ENCODE data around the gene ZNF519.
"Not testable (repeated sequence)": the region's sequence is repeated elsewhere in the genome, so short reads cannot be mapped to it uniquely, and the experiment has no call there.

The ZNF519 gene

GRCh38 chr18:14174002-14174705, 41.9 kb upstream of the ZNF519 start:
- H3K27ac ChIP-seq (ENCODE audit: insufficient read depth in 1 of 2, low read depth in 1 of 2, low read length in 2 of 2, poor library complexity in 1 of 2, severe bottlenecking in 2 of 2); H3K36me3 ChIP-seq (ENCODE audit: control insufficient read depth in 4 of 4, insufficient read depth in 4 of 4, low read length in 3 of 4); POLR2A ChIA-PET; H3K9me3 ChIP-seq (ENCODE audit: control extremely low read depth in 1 of 5, control insufficient read depth in 4 of 5, insufficient read depth in 2 of 5, low read depth in 1 of 5, low read length in 4 of 5); H3K27me3 ChIP-seq (replicated peaks in 2 of 5; ENCODE audit: control insufficient read depth in 4 of 5, insufficient read depth in 5 of 5, low read length in 4 of 5); DNase-seq; H3K4me1 ChIP-seq (ENCODE audit: control extremely low read depth in 1 of 4, control insufficient read depth in 4 of 4, insufficient read depth in 4 of 4, low read length in 3 of 4); H3K4me3 ChIP-seq (ENCODE audit: control insufficient read depth in 1 of 7, extremely low read depth in 1 of 7, insufficient read depth in 4 of 7, low read depth in 2 of 7, low read length in 6 of 7); CTCF ChIA-PET: not testable (repeated sequence)
- 92% methylated on average over 3 of the region's 7 CpGs for WGBS (ENCODE audit: insufficient coverage)

GRCh38 chr18:14173116-14173951, 41.1 kb upstream of the ZNF519 start:
- H3K9me3 ChIP-seq (ENCODE audit: control extremely low read depth in 1 of 5, control insufficient read depth in 4 of 5, insufficient read depth in 2 of 5, low read depth in 1 of 5, low read length in 4 of 5); CTCF ChIA-PET; H3K27ac ChIP-seq (ENCODE audit: insufficient read depth in 1 of 2, low read depth in 1 of 2, low read length in 2 of 2, poor library complexity in 1 of 2, severe bottlenecking in 2 of 2); H3K4me1 ChIP-seq (ENCODE audit: control extremely low read depth in 1 of 4, control insufficient read depth in 4 of 4, insufficient read depth in 4 of 4, low read length in 3 of 4); H3K36me3 ChIP-seq (ENCODE audit: control insufficient read depth in 4 of 4, insufficient read depth in 4 of 4, low read length in 3 of 4); DNase-seq; H3K27me3 ChIP-seq (replicated peaks in 2 of 5; ENCODE audit: control insufficient read depth in 4 of 5, insufficient read depth in 5 of 5, low read length in 4 of 5); POLR2A ChIA-PET; H3K4me3 ChIP-seq (ENCODE audit: control insufficient read depth in 1 of 7, extremely low read depth in 1 of 7, insufficient read depth in 4 of 7, low read depth in 2 of 7, low read length in 6 of 7): not testable (repeated sequence)
- 84% methylated on average over 9 of the region's 11 CpGs for WGBS (ENCODE audit: insufficient coverage)

- H3K36me3 ChIP-seq (ENCODE audit: control insufficient read depth in 4 of 4, insufficient read depth in 4 of 4, low read length in 3 of 4); POLR2A ChIA-PET; DNase-seq; CTCF ChIA-PET; H3K9me3 ChIP-seq (ENCODE audit: control extremely low read depth in 1 of 5, control insufficient read depth in 4 of 5, insufficient read depth in 2 of 5, low read depth in 1 of 5, low read length in 4 of 5); H3K4me1 ChIP-seq (ENCODE audit: control extremely low read depth in 1 of 4, control insufficient read depth in 4 of 4, insufficient read depth in 4 of 4, low read length in 3 of 4); H3K4me3 ChIP-seq (ENCODE audit: control insufficient read depth in 1 of 7, extremely low read depth in 1 of 7, insufficient read depth in 4 of 7, low read depth in 2 of 7, low read length in 6 of 7); H3K27me3 ChIP-seq (replicated peaks in 2 of 5; ENCODE audit: control insufficient read depth in 4 of 5, insufficient read depth in 5 of 5, low read length in 4 of 5); H3K27ac ChIP-seq (ENCODE audit: insufficient read depth in 1 of 2, low read depth in 1 of 2, low read length in 2 of 2, poor library complexity in 1 of 2, severe bottlenecking in 2 of 2): not testable (repeated sequence)
- 100% methylated on average over 5 of the region's 6 CpGs for WGBS (ENCODE audit: insufficient coverage)
Observed at GRCh38 chr18:14172142-14173115, 40.2 kb upstream of the ZNF519 start.

- POLR2A ChIA-PET; H3K9me3 ChIP-seq (ENCODE audit: control extremely low read depth in 1 of 5, control insufficient read depth in 4 of 5, insufficient read depth in 2 of 5, low read depth in 1 of 5, low read length in 4 of 5); H3K27ac ChIP-seq (ENCODE audit: insufficient read depth in 1 of 2, low read depth in 1 of 2, low read length in 2 of 2, poor library complexity in 1 of 2, severe bottlenecking in 2 of 2); H3K4me1 ChIP-seq (ENCODE audit: control extremely low read depth in 1 of 4, control insufficient read depth in 4 of 4, insufficient read depth in 4 of 4, low read length in 3 of 4); DNase-seq; H3K4me3 ChIP-seq (ENCODE audit: control insufficient read depth in 1 of 7, extremely low read depth in 1 of 7, insufficient read depth in 4 of 7, low read depth in 2 of 7, low read length in 6 of 7); H3K36me3 ChIP-seq (ENCODE audit: control insufficient read depth in 4 of 4, insufficient read depth in 4 of 4, low read length in 3 of 4); CTCF ChIA-PET; H3K27me3 ChIP-seq (replicated peaks in 2 of 5; ENCODE audit: control insufficient read depth in 4 of 5, insufficient read depth in 5 of 5, low read length in 4 of 5): not testable (repeated sequence)
- 95% methylated on average over 5 of the region's 5 CpGs for WGBS (ENCODE audit: insufficient coverage)
Observed at GRCh38 chr18:14171301-14172141, 39.3 kb upstream of the ZNF519 start.

GRCh38 chr18:14170367-14171036, 38.3 kb upstream of the ZNF519 start:
- CTCF ChIA-PET: not testable (repeated sequence)

GRCh38 chr18:14162915-14163314, 30.7 kb upstream of the ZNF519 start:
- H3K36me3 ChIP-seq (ENCODE audit: control insufficient read depth in 4 of 4, insufficient read depth in 4 of 4, low read length in 3 of 4); H3K9me3 ChIP-seq (ENCODE audit: control extremely low read depth in 1 of 5, control insufficient read depth in 4 of 5, insufficient read depth in 2 of 5, low read depth in 1 of 5, low read length in 4 of 5); H3K27me3 ChIP-seq (replicated peaks in 2 of 5; ENCODE audit: control insufficient read depth in 4 of 5, insufficient read depth in 5 of 5, low read length in 4 of 5); POLR2A ChIA-PET; H3K4me3 ChIP-seq (ENCODE audit: control insufficient read depth in 1 of 7, extremely low read depth in 1 of 7, insufficient read depth in 4 of 7, low read depth in 2 of 7, low read length in 6 of 7); DNase-seq; H3K4me1 ChIP-seq (ENCODE audit: control extremely low read depth in 1 of 4, control insufficient read depth in 4 of 4, insufficient read depth in 4 of 4, low read length in 3 of 4); H3K27ac ChIP-seq (ENCODE audit: insufficient read depth in 1 of 2, low read depth in 1 of 2, low read length in 2 of 2, poor library complexity in 1 of 2, severe bottlenecking in 2 of 2); CTCF ChIA-PET: not testable (repeated sequence)
- 65% methylated on average over 4 of the region's 8 CpGs for WGBS (ENCODE audit: insufficient coverage)

More at GRCh38 chr18:14170367-14171036, 38.3 kb upstream of the ZNF519 start:
- H3K4me1 ChIP-seq (ENCODE audit: control extremely low read depth in 1 of 4, control insufficient read depth in 4 of 4, insufficient read depth in 4 of 4, low read length in 3 of 4); H3K36me3 ChIP-seq (ENCODE audit: control insufficient read depth in 4 of 4, insufficient read depth in 4 of 4, low read length in 3 of 4); DNase-seq; H3K27ac ChIP-seq (ENCODE audit: insufficient read depth in 1 of 2, low read depth in 1 of 2, low read length in 2 of 2, poor library complexity in 1 of 2, severe bottlenecking in 2 of 2); H3K27me3 ChIP-seq (replicated peaks in 2 of 5; ENCODE audit: control insufficient read depth in 4 of 5, insufficient read depth in 5 of 5, low read length in 4 of 5); POLR2A ChIA-PET; H3K9me3 ChIP-seq (ENCODE audit: control extremely low read depth in 1 of 5, control insufficient read depth in 4 of 5, insufficient read depth in 2 of 5, low read depth in 1 of 5, low read length in 4 of 5); H3K4me3 ChIP-seq (ENCODE audit: control insufficient read depth in 1 of 7, extremely low read depth in 1 of 7, insufficient read depth in 4 of 7, low read depth in 2 of 7, low read length in 6 of 7): not testable (repeated sequence)
- WGBS (ENCODE audit: insufficient coverage): 94% methylated on average over 4 of the region's 6 CpGs
